DMS53 (cell line): ENCODE measurements around the gene RNASE7.
"Not testable (repeated sequence)": the region's sequence is repeated elsewhere in the genome, so short reads cannot be mapped to it uniquely, and the experiment has no call there.

Source experiments
- DNase-seq: peaks from one replicate; lab custom pipeline; 2025; lab: John Stamatoyannopoulos, UW

Gene RNASE7

GRCh38 chr14:21023817-21024584 is 18.2 kb upstream of the RNASE7 start:
- DNase-seq: peak; percentile 0

GRCh38 chr14:21024585-21025370 is 17.4 kb upstream of the RNASE7 start, which contains the start of gene NDRG2:
Gene NDRG2, minus strand, starts transcription at chr14:21025061. Its CDS starts 1,746 bp downstream, at chr14:21023315.
- peak; percentile 59 for DNase-seq

- DNase-seq: no peak
Measured at GRCh38 chr14:21025371-21026273, 16.5 kb upstream of the RNASE7 start.

- DNase-seq: no peak
Measured at GRCh38 chr14:21026274-21026987, 15.7 kb upstream of the RNASE7 start.

- no peak for DNase-seq
Measured at GRCh38 chr14:21026988-21027315, 15.2 kb upstream of the RNASE7 start.

- DNase-seq: no peak
Measured at GRCh38 chr14:21029917-21030316, 12.2 kb upstream of the RNASE7 start, which contains the start of gene TPPP2. Gene TPPP2, plus strand, starts transcription at chr14:21030217. Its CDS starts 365 bp downstream, at chr14:21030582.

- DNase-seq: no peak
Measured at GRCh38 chr14:21030531-21030930, 11.6 kb upstream of the RNASE7 start.

- DNase-seq: no peak
Measured at GRCh38 chr14:21032326-21033132, 9.6 kb upstream of the RNASE7 start.

- no peak for DNase-seq
Measured at GRCh38 chr14:21033133-21033698, 8.9 kb upstream of the RNASE7 start.

GRCh38 chr14:21034707-21035106 is 7.5 kb upstream of the RNASE7 start, which contains the start of gene RNASE13:
Gene RNASE13, minus strand, starts transcription at chr14:21034807. Its CDS starts 519 bp downstream, at chr14:21034288.
- DNase-seq: no peak

- no peak for DNase-seq
Measured at GRCh38 chr14:21036751-21037150, 5.4 kb upstream of the RNASE7 start.

GRCh38 chr14:21037156-21037555 is 5.0 kb upstream of the RNASE7 start:
- no peak for DNase-seq

- peak; percentile 67 for DNase-seq
Measured at GRCh38 chr14:21038441-21039422, 3.4 kb upstream of the RNASE7 start.

GRCh38 chr14:21039585-21040369 is 2.4 kb upstream of the RNASE7 start:
- peak; percentile 57 for DNase-seq

- no peak for DNase-seq
Measured at GRCh38 chr14:21040370-21040925, 1.7 kb upstream of the RNASE7 start.

GRCh38 chr14:21040941-21041340 is 1.2 kb upstream of the RNASE7 start:
- DNase-seq: not testable (repeated sequence)

- no peak for DNase-seq
Measured at GRCh38 chr14:21042918-21043317, 756 bp downstream of the RNASE7 start.
